ENCODE measurements around the gene MICAL3. TPM values are rescaled to one million over a fixed set of nuclear protein-coding genes. Genes with fewer than 3 reads are reported as not detected.

MICAL3 gene
- total RNA-seq, 4 donors from 2014 or later, result 45.2 to 56.3 (median 46.3) TPM

GRCh38 chr22:17772958-17773605 lies 251.3 kb downstream of the MICAL3 start:
- Histone ChIP-seq H3K4me1 (peaks cover 0 to 30% (median 11%) of the 10 kb centered on the region in 4 donors), H3K27me3 (no peaks in the 10 kb centered on the region), H3K36me3 (no peaks in the 10 kb centered on the region), H3K4me3 (peak overlapping the region in 3 of 4 donors; percentile 41 to 83 (median 73)), H3K27ac (no peak overlapping the region), H3K9me3 (no peaks in the 10 kb centered on the region)
- no peak for TF ChIP-seq CTCF (IDR thresholded peaks at IDR 0.05)
- no peak for TF ChIP-seq EP300 (IDR thresholded peaks at IDR 0.05)
- TF ChIP-seq POLR2A (IDR thresholded peaks at IDR 0.05), result no peak
- WGBS, 2 donors, result 46 to 58% methylated on average over 14 to 18 of the region's 18 CpGs
- DNase-seq (ENCODE audit: low spot score in 2 of 2), result no peak

GRCh38 chr22:17772249-17772957 lies 252.0 kb downstream of the MICAL3 start:
- H3K9me3 ChIP-seq, result no peaks in the 10 kb centered on the region
- no peak for DNase-seq (ENCODE audit: low spot score in 2 of 2)
- H3K27me3 ChIP-seq, result no peaks in the 10 kb centered on the region
- WGBS, 2 donors, result 61 to 84% methylated on average over 7 to 14 of the region's 21 CpGs
- TF ChIP-seq CTCF (IDR thresholded peaks at IDR 0.05) (no peak), POLR2A (IDR thresholded peaks at IDR 0.05) (no peak), EP300 (IDR thresholded peaks at IDR 0.05) (no peak)
- H3K4me1 ChIP-seq, result peaks cover 0 to 30% (median 13%) of the 10 kb centered on the region in 4 donors
- H3K4me3 ChIP-seq, result peak overlapping the region in 2 of 4 donors; percentile 73 to 83
- H3K36me3 ChIP-seq, result no peaks in the 10 kb centered on the region
- H3K27ac ChIP-seq, result no peak overlapping the region

GRCh38 chr22:17770180-17771077 lies 253.9 kb downstream of the MICAL3 start:
- DNase-seq (ENCODE audit: low spot score in 2 of 2), result no peak
- no peak overlapping the region for H3K27ac ChIP-seq
- H3K9me3 ChIP-seq, result no peaks in the 10 kb centered on the region
- no peak overlapping the region for H3K4me3 ChIP-seq
- WGBS, 2 donors, result 86 to 87% methylated on average over 19 of the region's 19 CpGs
- H3K36me3 ChIP-seq, result no peaks in the 10 kb centered on the region
- H3K27me3 ChIP-seq, result no peaks in the 10 kb centered on the region
- TF ChIP-seq EP300 (IDR thresholded peaks at IDR 0.05) (no peak), POLR2A (IDR thresholded peaks at IDR 0.05) (no peak), CTCF (IDR thresholded peaks at IDR 0.05) (no peak)
- H3K4me1 ChIP-seq, result peaks cover 0 to 30% (median 13%) of the 10 kb centered on the region in 4 donors

- H3K9me3 ChIP-seq, result no peaks in the 10 kb centered on the region
- H3K27me3 ChIP-seq, result no peaks in the 10 kb centered on the region
- WGBS, 2 donors, result 83 to 87% methylated on average over 8 to 9 of the region's 9 CpGs
- TF ChIP-seq CTCF (IDR thresholded peaks at IDR 0.05) (no peak), POLR2A (IDR thresholded peaks at IDR 0.05) (no peak), EP300 (IDR thresholded peaks at IDR 0.05) (no peak)
- peaks cover 0 to 26% (median 13%) of the 10 kb centered on the region in 4 donors for H3K4me1 ChIP-seq
- H3K27ac ChIP-seq, result no peak overlapping the region
- DNase-seq (ENCODE audit: low spot score in 2 of 2), result no peak
- H3K4me3 ChIP-seq, result no peak overlapping the region
- H3K36me3 ChIP-seq, result no peaks in the 10 kb centered on the region
These were observed 254.7 kb downstream of the MICAL3 start for GRCh38 chr22:17769716-17770082.

Measured in tibial nerve (tissue), 4 donors.